B cell (primary cell): ENCODE data around the gene PIGQ. TPM values are rescaled to one million over a fixed set of nuclear protein-coding genes. Genes with fewer than 3 reads are reported as not detected.
A peak's percentile ranks its signal among the peaks of the same experiment; 100 is the strongest.

Source experiments
- ATAC-seq: fragments of 200-7000 bp; cut with Tn5 transposase; one replicate; pipeline ENCODE4 v1.10.0; 2021; ENCODE audit warnings: low read depth, mild to moderate bottlenecking, moderate number of reproducible peaks, moderate library complexity
- CTCF ChIA-PET: fragments of 350-600 bp; sonication (Branson Sonifier 250); formaldehyde crosslinking; loops from one replicate; lab custom pipeline; 2021; ENCODE audit warnings: antibody characterized with exemption, inconsistent platforms; lab: Charles Lee
- POLR2A ChIA-PET: fragments of 350-600 bp; sonication (Branson Sonifier 250); formaldehyde crosslinking; loops from one replicate; lab custom pipeline; 2021; ENCODE audit warnings: antibody characterized with exemption; lab: Charles Lee
- DNase-seq: peaks from one replicate; pipeline ENCODE4 v3.0.0; 2013
- H2AFZ ChIP-seq: 2 replicates; pipeline ENCODE4 v1.6.1; 2012; ENCODE audit warnings: mild to moderate bottlenecking, low read depth, low read length; ENCODE audit not compliant: insufficient read depth, poor library complexity, severe bottlenecking
- H3K27ac ChIP-seq, 2 donors: 1 replicate in 1 of 2; 2 replicates in 1 of 2; pipeline ENCODE4 v1.5.1; 2012 to 2013; ENCODE audit warnings: low read length in 2 of 2, mild to moderate bottlenecking in 2 of 2, moderate library complexity in 1 of 2
- H3K27me3 ChIP-seq, 4 experiments: fragments of 200-600 bp in 1 of 4; sonication (generic) in 1 of 4; replicated peaks in 1 of 4; 1 replicate in 2 of 4; 2 replicates in 2 of 4; pipeline versions ENCODE4 v1.6.1 to v1.7.0; 2013 to 2016; ENCODE audit warnings: low read length in 3 of 4, mild to moderate bottlenecking in 2 of 4, mixed read lengths in 1 of 4, moderate library complexity in 1 of 4; ENCODE audit not compliant: insufficient read depth in 4 of 4, control insufficient read depth in 3 of 4; ENCODE audit errors: control extremely low read depth in 1 of 4
- H3K36me3 ChIP-seq, 2 experiments: replicated peaks in 1 of 2; 1 replicate in 1 of 2; 2 replicates in 1 of 2; pipeline versions ENCODE4 v1.6.1 to v1.7.1; 2013; ENCODE audit warnings: low read length in 1 of 2; ENCODE audit not compliant: insufficient read depth in 2 of 2, control insufficient read depth in 1 of 2; ENCODE audit errors: control extremely low read depth in 1 of 2, extremely low read depth in 1 of 2
- H3K4me1 ChIP-seq, 2 donors: fragments of 200-600 bp in 1 of 2; sonication (generic) in 1 of 2; 1 replicate in 1 of 2; 2 replicates in 1 of 2; pipeline versions ENCODE4 v1.5.1 to v1.6.1; 2013 to 2017; ENCODE audit warnings: low read length in 2 of 2; ENCODE audit not compliant: control insufficient read depth in 2 of 2, insufficient read depth in 2 of 2
- H3K4me2 ChIP-seq: replicated peaks from 2 replicates; pipeline ENCODE3; 2012; ENCODE audit warnings: mild to moderate bottlenecking, low read depth, low read length; ENCODE audit not compliant: poor library complexity, severe bottlenecking
- H3K4me3 ChIP-seq, 5 experiments: fragments of 200-600 bp in 1 of 5; sonication (generic) in 1 of 5; 1 replicate in 3 of 5; 2 replicates in 2 of 5; pipeline versions ENCODE4 v1.5.1 to v1.7.0; 2011 to 2016; ENCODE audit warnings: low read length in 4 of 5, mild to moderate bottlenecking in 4 of 5, low read depth in 2 of 5, control low read depth in 1 of 5, moderate library complexity in 1 of 5; ENCODE audit not compliant: insufficient read depth in 1 of 5; ENCODE audit errors: control extremely low read depth in 1 of 5, extremely low read depth in 1 of 5
- H3K79me2 ChIP-seq: fragments of 200-600 bp; sonication (generic); one replicate; pipeline ENCODE4 v1.6.0; 2016; ENCODE audit warnings: low read length; ENCODE audit not compliant: control insufficient read depth, insufficient read depth
- H3K9ac ChIP-seq: fragments of 200-600 bp; sonication (generic); 2 replicates; pipeline ENCODE4 v1.6.1; 2017; ENCODE audit warnings: mild to moderate bottlenecking, low read length, moderate library complexity
- H3K9me3 ChIP-seq, 3 donors: one replicate each; pipeline versions ENCODE4 v1.6.1 to v1.7.1; 2013; ENCODE audit warnings: low read length in 2 of 3; ENCODE audit not compliant: control insufficient read depth in 2 of 3, insufficient read depth in 1 of 3; ENCODE audit errors: control extremely low read depth in 1 of 3
- H4K20me1 ChIP-seq: 2 replicates; pipeline ENCODE4 v1.6.0; 2012; ENCODE audit warnings: mild to moderate bottlenecking, low read length; ENCODE audit not compliant: insufficient read depth, control insufficient read depth, poor library complexity, severe bottlenecking
- H3K27ac Mint-ChIP-seq: one replicate; pipeline ENCODE4 v1.8.0; 2021; ENCODE audit warnings: mixed read lengths
- H3K27me3 Mint-ChIP-seq: one replicate; pipeline ENCODE4 v1.8.0; 2021; ENCODE audit warnings: mixed read lengths
- H3K4me1 Mint-ChIP-seq: one replicate; pipeline ENCODE4 v1.8.0; 2021; ENCODE audit warnings: mixed read lengths
- H3K4me3 Mint-ChIP-seq: one replicate; pipeline ENCODE4 v1.8.0; 2021; ENCODE audit warnings: mixed read lengths
- H3K9me3 Mint-ChIP-seq: one replicate; pipeline ENCODE4 v1.8.0; 2022; ENCODE audit warnings: mixed read lengths; ENCODE audit not compliant: insufficient read depth
- CTCF ChIP-seq: fragments of 200-600 bp; IDR thresholded peaks from one replicate; pipeline ENCODE4 v1.8.0; 2022; ENCODE audit warnings: antibody characterized with exemption, mild to moderate bottlenecking
- EZH2 ChIP-seq: IDR thresholded peaks from 2 replicates; pipeline ENCODE4 v1.6.1; 2012; ENCODE audit warnings: borderline replicate concordance, low read depth, mild to moderate bottlenecking, moderate library complexity, low read length; ENCODE audit not compliant: insufficient read depth, poor library complexity, severe bottlenecking
- WGBS: methylation state at CpG from one replicate; pipeline ENCODE4 v1.1.5; 2013; ENCODE audit warnings: missing lambda C conversion rate; ENCODE audit not compliant: insufficient coverage; 5-methylcytosine and 5-hydroxymethylcytosine counted together
- intact Hi-C: fragments of 100-400 bp; cut with micrococcal nuclease; formaldehyde crosslinking; loops from one replicate; pipeline ENCODE4 v1.10.0; 2022
- polyA plus RNA-seq: library from polyadenylated mRNA; depleted of rRNA; stranded (reverse); fragments of >200 nt; gene quantifications from 2 replicates; pipeline ENCODE4 v1.2.3, GENCODE V29; 2012
- total RNA-seq, 2 donors: library from RNA; stranded (reverse); fragments of 120-200 nt in 1 of 2; gene quantifications; 1 replicate in 1 of 2; 2 replicates in 1 of 2; pipeline versions ENCODE4 v1.2.3 to v1.2.4, GENCODE V29; 2013 to 2022

Gene PIGQ
- total and polyA plus RNA-seq, 2 donors (not counting 1 experiment from before 2014, with no cell fraction given) = 56.9 to 68.5 TPM

DNA sequence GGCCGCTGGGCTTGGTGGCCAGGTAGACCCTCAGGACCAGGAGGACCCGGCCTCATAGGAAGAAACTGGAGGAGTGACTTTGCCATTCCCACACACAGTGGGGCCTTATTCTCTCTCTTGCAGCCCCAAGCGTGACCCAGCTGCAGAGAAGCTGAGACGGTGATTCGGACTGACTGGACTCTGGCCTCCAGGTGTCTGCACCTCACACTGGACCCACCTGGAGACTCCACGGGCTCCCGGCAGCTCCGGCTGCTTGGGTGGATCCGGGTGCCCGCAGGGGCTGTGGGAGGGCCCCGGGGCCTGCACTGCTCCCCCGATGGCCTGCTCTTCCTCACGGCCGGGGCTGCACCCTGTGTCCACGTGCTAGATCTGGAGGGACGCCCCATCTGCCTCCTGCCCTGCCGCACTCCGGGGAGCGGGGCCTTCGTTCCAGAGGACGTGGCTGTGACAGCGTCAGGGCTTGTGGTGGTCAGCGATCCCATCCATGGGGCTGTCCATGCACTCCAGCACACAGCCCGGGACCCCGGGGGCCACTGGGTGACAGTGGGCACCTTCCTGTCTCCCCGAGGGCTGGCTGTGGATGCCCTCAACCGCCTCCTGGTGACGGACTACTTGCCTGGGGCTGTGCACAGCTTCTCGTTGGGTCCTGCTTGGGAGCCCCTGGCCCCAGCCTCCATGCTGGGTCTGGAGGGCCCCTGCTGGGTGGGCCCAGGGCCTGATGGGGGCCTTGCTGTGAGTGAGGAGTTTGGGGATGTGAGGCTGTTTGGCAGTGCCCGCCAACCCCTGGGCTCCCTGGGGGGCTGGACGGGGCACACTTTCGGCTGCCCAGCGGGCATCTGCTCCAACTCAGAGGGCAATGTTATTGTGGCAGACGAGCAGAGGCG lies 2.2 kb upstream of the PIGQ start:
- ChIA-PET POLR2A (interaction anchor here (0.8 to 3.0 kb wide), 3 partner anchors 21 to 69 kb away, joined by 3 to 8 read pairs (median 6); partner anchors contain the start of genes CAPN15 and METTL26), CTCF (interaction anchor here (0.7 kb wide), 1 partner anchor 175 kb away, joined by 4 read pairs; no protein-coding TSS in a partner anchor)
- intact Hi-C loops = loop anchor here (2.0 kb wide), 1 partner anchor 41 kb away; the partner anchor contains the start of gene CAPN15
- no peaks in the 10 kb centered on the region for H3K27me3 ChIP-seq
- no peaks in the 10 kb centered on the region for H4K20me1 ChIP-seq
- peak overlapping the region; percentile 78 for H3K4me3 Mint-ChIP-seq
- TF ChIP-seq CTCF = no peak
- TF ChIP-seq EZH2 = no peak
- H3K36me3 ChIP-seq = no peaks in the 10 kb centered on the region
- peak overlapping the region; percentile 80 for H3K4me2 ChIP-seq
- peaks cover 27% of the 10 kb centered on the region for H3K79me2 ChIP-seq
- ATAC-seq (no peak), DNase-seq (no peak)
- WGBS = 96% methylated on average over 33 of the region's 35 CpGs
- H3K4me1 Mint-ChIP-seq = peaks cover 33% of the 10 kb centered on the region
- peak overlapping the region; percentile 87 for H3K27ac Mint-ChIP-seq
- peaks cover 33 to 48% of the 10 kb centered on the region in 2 donors for H3K4me1 ChIP-seq
- H3K4me3 ChIP-seq = peak overlapping the region in 4 of 5 experiments; percentile 37 to 59 (median 44)
- H3K27me3 Mint-ChIP-seq = peaks cover 1% of the 10 kb centered on the region
- H3K9ac ChIP-seq = peak overlapping the region; percentile 58
- H2AFZ ChIP-seq = peak overlapping the region; percentile 84
- no peaks in the 10 kb centered on the region for H3K9me3 ChIP-seq
- no peaks in the 10 kb centered on the region for H3K9me3 Mint-ChIP-seq
- H3K27ac ChIP-seq = peak overlapping the region; percentile 41 to 65
